GM12864 (cell line): ENCODE measurements around the gene DNAJC10.

Experiments
- DNase-seq: peaks from one replicate; pipeline ENCODE4 v3.0.0-alpha.2; 2011; ENCODE audit warnings: low read depth
- H3K4me3 ChIP-seq: 2 replicates; pipeline ENCODE4 v1.5.1; 2011; ENCODE audit warnings: mild to moderate bottlenecking, low read depth, low read length, control low read depth
- TF ChIP-seq, protein P1 (sequence below): IDR thresholded peaks from 2 replicates; pipeline ENCODE4 v1.5.1; 2011; ENCODE audit warnings: low read depth, mild to moderate bottlenecking, moderate library complexity, low read length, control low read depth, inconsistent platforms; ENCODE audit errors: missing control alignments

The DNAJC10 gene, protein sequence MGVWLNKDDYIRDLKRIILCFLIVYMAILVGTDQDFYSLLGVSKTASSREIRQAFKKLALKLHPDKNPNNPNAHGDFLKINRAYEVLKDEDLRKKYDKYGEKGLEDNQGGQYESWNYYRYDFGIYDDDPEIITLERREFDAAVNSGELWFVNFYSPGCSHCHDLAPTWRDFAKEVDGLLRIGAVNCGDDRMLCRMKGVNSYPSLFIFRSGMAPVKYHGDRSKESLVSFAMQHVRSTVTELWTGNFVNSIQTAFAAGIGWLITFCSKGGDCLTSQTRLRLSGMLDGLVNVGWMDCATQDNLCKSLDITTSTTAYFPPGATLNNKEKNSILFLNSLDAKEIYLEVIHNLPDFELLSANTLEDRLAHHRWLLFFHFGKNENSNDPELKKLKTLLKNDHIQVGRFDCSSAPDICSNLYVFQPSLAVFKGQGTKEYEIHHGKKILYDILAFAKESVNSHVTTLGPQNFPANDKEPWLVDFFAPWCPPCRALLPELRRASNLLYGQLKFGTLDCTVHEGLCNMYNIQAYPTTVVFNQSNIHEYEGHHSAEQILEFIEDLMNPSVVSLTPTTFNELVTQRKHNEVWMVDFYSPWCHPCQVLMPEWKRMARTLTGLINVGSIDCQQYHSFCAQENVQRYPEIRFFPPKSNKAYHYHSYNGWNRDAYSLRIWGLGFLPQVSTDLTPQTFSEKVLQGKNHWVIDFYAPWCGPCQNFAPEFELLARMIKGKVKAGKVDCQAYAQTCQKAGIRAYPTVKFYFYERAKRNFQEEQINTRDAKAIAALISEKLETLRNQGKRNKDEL

DNA sequence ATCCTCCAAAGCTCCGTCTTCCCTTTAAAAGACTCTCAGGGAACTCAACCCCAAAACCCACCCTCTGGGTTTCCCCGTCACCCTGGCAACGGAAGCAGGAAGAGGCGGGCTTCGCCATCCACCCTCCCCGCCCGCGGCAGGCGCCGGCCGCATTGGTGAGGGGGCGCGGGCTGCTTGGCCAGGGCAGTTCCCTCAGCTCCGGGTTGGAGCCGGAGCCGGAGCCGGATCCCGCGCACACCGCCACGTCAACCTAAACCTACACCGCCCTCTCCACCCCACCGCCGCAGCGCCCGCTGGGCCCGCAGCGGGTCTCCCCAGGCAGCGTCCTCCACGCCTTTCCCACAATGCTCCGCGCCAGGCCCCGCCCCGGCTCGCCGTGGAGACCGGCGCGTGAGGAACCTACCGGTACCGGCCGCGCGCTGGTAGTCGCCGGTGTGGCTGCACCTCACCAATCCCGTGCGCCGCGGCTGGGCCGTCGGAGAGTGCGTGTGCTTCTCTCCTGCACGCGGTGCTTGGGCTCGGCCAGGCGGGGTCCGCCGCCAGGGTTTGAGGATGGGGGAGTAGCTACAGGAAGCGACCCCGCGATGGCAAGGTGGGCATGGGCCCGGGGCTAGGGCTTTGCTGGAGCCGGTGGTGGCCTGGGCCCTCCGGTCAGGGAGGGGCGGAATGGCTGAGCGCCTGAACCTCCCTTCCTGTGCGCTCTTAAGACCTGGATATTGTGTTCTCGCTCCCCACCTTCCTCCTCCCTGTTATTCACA is at the start of gene DNAJC10:
Gene DNAJC10 (plus strand): TSS at position 366 of the 758 bp plus-strand sequence. CDS start 1,830 bp downstream, outside the sequence.
- peak within 1 kb of the TSS; percentile 87 for H3K4me3 ChIP-seq
- TF ChIP-seq, protein P1, sequence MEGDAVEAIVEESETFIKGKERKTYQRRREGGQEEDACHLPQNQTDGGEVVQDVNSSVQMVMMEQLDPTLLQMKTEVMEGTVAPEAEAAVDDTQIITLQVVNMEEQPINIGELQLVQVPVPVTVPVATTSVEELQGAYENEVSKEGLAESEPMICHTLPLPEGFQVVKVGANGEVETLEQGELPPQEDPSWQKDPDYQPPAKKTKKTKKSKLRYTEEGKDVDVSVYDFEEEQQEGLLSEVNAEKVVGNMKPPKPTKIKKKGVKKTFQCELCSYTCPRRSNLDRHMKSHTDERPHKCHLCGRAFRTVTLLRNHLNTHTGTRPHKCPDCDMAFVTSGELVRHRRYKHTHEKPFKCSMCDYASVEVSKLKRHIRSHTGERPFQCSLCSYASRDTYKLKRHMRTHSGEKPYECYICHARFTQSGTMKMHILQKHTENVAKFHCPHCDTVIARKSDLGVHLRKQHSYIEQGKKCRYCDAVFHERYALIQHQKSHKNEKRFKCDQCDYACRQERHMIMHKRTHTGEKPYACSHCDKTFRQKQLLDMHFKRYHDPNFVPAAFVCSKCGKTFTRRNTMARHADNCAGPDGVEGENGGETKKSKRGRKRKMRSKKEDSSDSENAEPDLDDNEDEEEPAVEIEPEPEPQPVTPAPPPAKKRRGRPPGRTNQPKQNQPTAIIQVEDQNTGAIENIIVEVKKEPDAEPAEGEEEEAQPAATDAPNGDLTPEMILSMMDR, result no peak
- peak; percentile 47 for DNase-seq

DNA sequence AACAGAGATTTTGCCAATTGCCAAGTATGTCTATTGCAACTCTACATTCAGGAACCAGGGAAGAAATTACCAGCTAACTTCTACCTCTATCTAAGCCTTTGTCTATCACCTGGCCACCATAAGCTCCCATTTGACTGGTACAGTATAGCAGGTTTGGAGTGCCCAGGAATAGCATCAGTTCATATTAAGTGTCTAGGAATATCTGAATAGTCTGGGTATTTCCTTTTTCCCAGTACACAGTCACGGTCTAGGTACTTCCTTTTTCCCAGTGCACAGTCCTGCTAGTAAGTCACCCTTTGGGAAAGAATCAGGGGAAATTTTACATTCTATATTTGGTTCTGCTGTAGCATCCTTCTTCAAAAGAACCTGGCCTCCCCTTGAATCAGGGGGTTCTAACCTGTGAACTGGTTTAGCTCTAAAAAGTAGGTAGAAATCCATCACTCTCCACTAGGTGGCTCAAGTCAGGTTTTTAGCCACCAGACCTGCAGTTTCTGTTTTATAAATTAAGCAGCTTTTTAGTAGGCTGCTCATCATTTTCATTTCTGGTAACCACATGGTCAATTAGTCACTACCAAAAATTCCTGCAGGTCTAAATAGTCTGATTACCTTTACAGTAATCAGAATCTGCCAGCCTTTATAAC is 49.3 kb upstream of the DNAJC10 start:
- H3K4me3 ChIP-seq, result no peak overlapping the region
- TF ChIP-seq, protein P1, result peak; percentile 62
- DNase-seq, result no peak

DNA sequence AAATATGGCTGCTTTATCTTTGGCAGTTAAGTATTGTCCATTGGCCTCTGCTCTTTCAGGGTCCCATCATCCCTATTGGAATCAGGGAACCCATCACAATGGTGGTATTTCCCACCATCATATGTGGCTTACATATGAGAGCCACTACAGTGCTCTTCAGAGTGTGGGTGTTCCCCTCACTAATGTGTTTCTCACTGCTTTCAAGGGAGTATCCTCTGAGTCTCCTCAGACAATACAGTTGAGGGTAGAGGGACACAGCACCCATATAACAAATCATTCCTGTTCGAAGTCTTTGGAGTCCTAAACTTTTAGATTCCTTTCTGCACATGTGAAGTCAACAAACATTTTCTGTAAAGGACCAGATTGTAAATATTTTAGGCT is 48.8 kb upstream of the DNAJC10 start:
- no peak for DNase-seq
- no peak overlapping the region for H3K4me3 ChIP-seq
- TF ChIP-seq, protein P1, result no peak

DNA sequence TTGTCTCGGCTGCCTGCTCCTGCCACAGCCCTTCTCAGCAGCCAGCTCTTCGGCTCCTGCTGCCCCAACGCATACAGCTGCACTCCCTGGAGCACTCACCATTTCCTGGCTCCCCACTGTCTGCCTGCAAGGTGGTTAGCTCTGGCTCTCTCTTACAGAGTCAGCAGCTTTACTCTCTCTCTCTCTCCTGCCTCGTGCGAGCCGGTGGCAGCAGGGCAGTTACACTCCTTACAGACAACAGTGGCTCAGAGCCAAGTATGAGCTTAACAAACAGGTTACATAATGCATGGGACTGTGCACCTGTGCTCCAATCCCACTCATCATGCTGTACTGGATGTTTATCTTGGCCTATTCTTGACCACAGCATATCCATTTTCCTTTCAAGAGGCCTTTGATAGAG is 47.4 kb upstream of the DNAJC10 start:
- TF ChIP-seq, protein P1, result no peak
- no peak overlapping the region for H3K4me3 ChIP-seq
- DNase-seq, result no peak

DNA sequence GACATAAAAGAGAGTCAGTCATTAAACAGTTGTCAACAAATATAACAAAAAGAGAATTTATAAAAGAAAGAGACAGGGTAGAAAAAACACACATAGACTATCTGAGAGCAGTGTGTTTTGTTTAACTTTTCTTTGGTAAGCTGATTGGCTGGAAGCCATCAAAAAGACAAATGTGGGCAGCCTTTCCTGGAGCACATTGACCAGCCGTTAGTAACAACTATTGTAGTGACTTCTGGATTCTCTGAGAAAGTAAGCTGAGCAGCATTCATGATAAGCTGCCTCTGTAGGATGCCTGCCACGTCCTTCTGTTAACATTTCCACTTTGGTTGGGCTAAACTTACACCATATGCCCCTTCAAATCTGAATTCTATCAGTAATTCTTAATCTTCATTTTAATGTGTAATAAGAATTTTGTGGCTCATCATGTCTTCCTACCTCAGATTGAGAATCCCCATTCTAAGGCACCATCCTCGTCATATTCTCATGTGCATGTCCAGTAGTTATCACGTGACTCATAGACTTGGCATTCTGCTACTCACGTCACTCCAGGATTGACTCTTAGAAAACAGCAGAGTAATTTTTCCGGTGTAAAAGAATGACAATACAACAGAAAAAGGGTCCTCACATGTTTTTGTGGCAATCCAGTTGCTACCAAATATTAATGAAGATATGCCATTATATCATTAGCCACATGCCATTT is 43.4 kb upstream of the DNAJC10 start:
- DNase-seq, result no peak
- no peak overlapping the region for H3K4me3 ChIP-seq
- TF ChIP-seq, protein P1, result no peak

DNA sequence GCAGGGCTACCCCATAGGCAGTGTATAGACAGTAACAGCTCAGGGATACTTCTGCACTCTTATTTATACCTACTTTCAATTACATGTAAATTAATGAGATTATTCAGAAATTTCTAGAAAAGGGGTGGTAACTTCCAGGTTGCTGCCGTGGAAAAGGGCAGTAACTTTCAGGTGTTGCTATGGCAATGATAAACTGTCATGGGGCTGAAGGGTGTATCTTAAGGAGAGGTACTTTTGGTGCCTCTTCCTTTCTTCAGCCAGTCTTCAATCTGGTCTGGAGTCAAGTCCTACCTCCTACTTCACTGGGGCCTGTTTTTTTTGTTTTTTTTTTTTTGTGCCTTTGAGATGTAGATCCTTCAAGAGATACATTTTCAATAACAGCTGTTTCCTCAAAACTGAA is 35.2 kb upstream of the DNAJC10 start:
- no peak for DNase-seq
- TF ChIP-seq, protein P1, result no peak
- no peak overlapping the region for H3K4me3 ChIP-seq
